ENCODE results near the gene GNAL.

Gene GNAL

DNA sequence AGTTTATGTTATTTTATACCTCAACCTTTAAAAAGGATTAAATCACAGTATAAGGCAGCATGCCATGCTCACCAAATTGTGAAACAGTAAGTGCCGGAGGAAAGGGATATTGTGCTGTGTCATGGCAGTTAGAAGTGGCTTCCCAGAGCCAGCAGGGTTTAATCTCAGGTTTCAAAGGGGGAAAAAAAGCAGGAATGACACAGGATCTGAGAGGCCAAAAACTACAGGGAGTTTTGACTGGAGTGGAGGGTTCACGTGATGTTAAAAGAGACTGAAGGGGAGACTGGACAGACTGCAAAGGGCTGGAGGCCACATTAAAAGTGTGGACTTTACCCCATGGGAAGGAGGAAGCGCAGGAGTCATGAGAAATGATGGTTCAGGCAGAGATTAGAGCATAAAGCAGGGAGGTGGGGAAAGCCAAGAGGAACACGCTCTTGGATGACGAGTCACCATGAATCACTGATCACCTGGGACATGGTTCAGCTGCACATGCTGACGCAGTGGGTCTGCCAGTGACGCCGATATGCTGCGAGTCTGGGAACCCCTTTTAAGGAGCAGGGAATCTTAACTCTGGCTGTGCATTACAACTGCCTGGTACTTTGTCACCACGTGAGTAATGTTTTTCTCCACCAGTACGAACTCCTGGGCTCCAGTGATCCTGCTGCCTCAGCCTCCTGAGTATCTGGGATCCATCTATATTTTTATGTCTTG, 168.3 kb downstream of the GNAL start:
- peak; percentile 99 for DNase-seq

DNA sequence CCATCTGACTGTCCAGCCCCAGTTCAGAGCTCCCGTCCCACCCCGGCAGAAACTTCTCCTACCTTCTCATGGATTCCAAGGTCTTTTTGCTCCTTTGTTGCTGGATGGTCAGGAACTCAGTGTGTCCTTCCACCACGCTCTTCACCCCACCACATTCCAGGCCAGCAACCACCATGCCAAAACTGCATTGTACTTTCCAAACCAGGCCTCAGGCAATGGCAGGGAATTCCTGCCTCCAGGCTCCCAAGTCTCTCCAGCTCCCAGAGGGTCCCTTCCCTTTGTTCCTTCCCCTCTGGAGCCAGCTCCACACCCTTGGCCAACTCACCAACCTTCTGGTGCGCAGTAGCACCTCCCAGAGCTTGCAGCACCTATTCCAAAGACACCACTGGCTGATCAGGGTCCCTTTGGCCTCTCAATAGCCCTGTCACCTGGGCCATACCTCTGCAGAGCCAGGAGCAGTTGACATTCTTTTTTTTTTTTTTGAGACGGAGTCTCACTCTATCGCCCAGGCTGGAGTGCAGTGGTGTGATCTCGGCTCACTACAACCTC, 170.3 kb downstream of the GNAL start:
- DNase-seq: no peak

DNA sequence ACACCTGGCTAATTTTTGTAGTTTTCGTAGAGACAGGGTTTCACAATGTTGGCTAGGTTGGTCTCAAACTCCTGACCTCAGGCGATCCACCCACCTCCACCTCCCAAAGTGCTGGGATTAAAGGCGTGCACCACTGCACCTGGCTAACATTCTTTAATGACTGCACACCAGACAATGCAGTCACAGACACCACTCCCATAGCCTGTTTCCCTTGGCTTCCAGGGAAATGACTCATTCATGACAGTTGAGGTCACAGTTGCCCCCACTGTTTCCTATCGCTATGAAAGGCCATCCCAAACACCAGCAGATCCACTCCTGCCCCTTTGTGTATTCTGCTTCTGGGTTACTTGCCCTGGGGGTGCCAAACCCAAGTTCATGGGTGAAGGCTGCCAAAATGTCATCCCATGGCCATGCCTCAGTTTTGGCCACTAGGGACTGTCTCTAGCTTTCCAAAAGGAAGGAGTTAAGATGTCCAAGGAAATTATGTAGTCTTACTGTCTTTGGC, 170.9 kb downstream of the GNAL start:
- peak; percentile 76 for DNase-seq

DNA sequence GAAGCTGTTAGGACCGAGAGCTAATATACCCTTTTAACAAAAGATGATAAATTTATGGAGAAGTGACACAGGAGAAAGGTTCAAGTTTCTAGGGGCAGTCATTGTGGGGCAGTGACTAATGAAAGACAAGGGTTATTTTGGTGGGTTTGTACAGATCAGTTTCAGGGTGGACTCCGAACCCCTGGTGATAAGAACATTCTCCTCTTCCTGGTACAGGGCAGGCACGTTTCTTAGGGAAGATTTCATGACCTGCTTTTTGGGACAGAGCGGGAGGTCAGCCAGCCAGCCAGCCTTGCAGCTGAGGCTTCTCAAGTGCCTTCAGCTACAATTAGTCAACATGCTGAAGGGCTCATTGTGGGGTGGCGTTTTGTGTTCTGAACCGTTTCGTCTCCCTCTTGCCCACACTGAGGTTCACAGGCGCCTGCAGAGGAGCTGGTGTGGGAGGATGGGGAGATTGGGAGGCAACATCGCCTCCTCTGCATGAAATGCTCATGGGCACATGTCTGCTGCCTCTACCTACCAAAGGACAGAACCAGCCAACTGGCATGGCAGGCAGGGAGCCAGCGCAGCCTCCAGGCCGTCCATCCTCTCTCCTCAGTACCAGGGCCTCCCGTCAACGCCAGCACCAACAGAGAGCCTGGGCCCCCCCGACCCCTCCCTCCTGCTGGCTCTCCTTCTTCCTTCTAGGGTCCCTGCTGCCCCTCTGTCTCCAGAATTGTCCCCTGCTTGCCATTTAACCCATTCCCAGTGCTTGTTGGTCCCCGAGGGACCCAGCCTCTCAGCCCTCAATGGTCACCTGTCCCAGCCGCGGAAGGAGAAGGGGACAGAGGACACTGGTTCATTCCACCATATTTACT, 171.8 kb downstream of the GNAL start:
- no peak for DNase-seq

DNA sequence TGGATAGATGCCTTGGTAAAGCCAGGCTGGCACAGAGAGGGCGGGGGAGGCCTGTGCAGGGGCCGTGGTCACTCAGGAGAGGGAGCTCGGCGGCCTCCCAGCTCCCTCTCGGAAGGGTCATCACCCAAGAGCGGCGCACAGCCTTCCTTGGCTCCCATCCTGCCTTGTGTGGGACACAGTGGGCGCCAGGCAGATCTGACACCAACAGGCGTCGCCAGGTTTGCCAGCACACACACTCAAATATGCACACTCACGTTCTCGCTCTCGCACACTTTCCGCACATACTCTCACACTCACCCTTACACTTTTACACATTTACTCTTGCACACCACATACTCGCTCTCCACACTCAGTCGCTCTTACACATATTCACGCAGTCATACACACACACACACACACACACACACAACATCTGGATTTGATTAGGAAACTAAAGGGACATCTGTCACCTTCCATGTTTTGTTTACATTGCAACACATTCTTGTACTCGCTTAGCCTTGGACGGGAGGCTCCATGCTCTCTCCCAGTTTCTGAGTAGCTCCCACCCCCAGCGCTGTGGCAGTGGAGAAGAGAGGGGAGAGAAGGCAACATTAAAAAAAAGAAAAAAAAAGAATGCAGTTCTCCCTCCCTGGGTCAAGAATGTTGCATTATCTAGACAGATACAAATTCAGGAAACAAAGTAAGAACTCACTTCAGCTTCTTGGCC, 172.7 kb downstream of the GNAL start:
- DNase-seq: no peak

DNA sequence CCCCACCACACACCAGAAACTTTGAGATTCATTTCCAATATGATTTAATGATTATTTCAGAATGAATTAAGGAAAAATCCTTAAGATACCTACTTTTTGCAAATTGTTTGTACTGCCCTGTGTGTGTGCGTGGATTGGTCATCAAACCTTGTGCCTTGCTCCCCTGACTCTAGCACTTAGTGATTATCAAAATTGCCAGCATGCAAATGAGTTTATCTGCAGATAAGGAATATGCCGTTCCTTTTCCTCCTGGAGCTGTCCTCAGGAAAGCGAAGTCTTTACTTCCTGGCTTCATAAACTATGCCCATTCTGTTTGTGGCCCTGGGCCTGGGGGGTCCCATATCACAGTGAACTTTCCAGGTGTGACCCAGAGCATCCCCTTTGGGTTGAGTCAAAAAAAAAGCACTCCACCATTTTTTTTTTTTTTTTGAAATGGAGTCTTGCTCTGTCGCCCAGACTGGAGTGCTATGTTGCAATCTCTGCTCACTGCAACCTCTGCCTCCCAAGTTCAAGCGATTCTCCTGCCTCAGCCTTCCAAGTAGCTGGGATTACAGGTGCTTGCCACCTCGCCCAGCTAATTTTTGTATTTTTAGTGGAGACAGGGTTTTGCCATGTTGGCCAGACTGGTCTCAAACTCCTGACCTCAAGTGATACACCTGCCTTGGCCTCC, 173.5 kb downstream of the GNAL start:
- DNase-seq: no peak

DNA sequence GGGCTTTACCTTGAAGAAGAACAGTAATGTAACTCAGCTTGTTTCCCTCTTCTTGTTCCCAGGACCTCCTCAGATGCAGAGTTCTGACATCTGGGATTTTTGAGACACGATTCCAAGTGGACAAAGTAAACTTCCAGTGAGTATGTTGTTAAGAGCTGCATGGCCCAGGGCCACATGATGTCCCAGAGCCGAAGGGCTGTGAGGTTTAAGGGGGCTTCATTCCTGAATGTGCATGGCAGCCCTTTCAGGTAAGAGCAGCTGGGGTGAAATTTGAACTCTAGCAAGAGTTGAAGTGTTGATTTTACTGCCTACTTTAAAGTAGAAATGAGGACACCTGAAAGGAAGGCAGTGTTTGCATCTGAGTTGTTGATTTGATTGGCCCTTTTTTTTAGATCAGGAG, 175.4 kb downstream of the GNAL start:
- no peak for DNase-seq

DNA sequence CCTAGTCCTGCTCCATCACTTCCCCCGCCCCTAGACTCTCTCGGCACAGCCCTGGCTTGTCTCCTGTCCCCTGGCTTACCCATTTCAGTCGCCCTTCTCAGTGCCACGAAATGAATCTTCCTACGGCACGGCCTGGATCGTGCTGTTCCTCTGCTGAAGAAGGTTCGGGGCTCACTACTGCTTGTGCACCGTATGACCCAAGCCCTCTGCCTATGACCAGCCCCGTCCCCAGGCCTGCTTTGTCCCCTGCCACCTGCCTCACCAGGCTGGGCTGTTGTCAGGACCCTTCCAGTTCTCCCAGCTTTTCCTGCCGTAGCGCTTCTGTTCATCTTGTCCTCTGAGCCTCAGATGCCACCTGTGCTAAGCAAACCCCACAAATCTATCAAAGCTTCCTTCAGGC, 176.0 kb downstream of the GNAL start:
- no peak for DNase-seq

DNA sequence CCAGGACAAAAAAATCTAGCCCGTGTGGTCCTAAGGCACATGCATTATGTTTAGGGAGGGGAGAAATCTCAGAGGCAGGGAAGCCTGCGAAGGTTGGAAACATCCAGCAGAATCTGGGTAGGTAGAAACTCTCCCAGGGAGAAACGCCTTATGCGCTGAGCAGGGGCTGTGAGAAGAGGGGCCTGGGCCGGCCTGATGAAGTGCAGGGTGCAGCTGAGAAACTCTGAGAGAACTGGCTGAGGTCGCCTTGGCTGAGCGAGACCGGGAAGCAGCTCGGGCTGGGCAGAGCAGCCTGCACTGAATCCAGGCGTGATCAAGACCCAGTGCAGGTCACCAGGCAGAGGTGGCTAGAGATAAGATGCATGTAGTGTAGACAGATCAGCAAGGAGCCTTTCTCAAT, 177.3 kb downstream of the GNAL start:
- DNase-seq: no peak

DNA sequence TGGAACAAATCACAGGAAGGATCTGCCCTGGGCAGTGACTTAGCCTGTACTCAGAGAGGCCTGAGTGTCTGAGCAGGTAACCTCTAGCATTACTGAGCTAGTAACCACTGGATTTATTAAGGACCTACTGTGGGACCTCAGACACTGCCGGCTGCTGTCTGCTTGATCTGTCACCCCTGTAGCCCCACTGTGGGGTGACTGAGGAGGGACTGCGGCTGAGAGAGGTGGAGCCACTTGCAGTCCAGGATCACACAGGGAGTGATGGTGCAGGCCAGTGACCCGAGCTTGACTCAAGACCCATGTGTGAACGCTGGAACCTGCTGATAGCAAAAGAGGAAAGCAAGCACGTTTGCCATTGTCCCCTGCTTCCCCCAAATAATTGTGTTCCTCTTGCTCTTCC, 177.7 kb downstream of the GNAL start:
- DNase-seq: no peak

DNA sequence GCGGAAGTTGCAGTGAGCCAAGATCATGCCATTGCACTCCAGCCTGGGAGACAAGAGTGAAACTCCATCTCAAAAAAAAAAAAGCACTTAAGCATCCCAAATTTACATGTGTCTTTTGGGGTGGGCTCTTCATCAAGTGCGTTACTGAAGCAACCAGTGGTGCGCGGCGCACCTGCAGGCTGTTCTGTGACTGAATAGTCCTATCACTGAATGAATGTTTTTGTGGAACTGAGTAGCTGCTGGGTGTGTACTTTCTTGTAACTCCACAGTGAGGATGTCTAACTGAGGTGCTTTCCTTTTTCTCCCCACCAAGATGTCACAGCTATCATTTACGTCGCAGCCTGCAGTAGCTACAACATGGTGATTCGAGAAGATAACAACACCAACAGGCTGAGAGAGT, 179.2 kb downstream of the GNAL start:
- DNase-seq: no peak

DNA sequence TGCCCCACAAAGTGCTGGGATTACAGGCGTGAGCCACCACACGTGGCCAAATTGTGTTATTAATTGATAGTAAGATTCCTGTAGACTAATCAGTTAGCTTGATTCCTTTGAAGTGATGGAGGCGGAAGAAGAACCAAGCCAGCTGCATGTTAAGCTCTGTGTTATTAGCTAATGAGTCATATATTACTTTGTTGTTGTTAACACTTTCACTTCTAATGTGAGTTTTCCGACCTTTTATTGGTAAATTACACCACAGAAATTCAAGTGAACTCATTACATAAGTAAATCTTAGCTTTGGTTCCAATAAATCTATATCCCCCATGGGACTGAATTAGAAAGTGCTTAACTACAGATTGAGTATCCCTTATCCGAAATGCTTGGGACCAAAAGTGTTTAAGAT, 182.4 kb downstream of the GNAL start:
- no peak for DNase-seq

DNA sequence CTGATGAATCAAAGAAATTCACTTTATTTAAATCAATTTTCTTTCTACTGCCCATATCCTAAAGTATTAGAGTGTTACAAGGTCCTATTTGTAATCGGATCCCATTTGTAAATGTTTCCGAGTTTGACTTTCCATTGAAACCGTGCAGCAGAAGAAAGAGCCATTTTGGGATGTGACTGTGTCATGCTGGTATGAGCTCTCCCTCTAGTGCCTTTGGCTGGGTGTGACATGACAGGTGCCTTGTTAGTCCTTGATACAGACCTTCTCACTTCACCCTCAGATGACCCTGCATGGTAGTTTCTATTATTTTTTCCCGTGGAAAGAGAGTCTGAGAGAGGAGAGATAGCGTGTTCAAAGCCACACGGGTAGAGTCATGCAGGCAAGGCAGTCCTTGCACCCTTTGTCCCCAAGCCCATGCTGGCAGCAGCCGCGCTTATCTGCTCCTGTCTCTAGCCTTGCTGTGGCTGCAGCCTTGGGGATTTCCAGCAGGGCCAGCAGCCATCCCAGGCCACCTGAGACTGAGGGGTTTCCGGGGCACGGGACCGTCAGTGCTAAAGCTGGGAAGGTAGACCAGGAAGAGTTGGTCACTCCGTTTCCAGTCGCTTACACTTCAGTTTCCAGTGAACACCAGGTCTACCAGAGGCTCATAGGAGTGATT, 183.5 kb downstream of the GNAL start:
- DNase-seq: peak; percentile 88

DNA sequence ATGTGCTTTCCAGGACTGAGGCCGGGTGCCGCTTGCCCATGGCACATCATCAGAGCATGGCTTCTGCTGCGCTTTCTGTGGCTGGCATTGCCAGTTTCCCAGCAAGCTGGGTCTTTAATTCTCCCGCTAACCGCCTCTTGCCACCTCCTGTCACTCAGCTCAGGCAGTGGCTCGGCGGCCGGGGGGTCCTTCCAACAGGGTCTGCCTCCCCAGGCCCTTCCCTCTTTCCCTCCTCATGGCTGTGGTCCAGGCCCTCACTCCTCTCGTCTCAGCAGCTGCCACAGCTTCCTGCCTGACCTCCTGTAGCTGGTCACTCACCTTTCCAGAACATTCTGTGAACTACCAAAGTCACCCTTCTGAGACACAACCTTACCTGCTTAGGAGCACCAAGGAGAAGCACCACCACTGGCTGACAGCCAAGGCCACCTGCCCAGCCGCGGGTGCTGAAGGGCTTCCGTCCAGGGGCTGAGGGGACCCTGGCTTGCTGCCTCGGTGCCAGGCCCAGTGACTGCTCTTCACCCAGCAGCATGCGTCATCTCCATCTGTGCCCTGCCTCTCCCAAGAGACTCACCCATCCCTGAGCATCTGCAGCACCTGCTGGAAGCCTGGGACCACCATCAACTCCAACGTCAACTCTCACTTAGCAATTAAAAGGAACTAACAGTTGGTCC, 184.7 kb downstream of the GNAL start:
- DNase-seq: no peak

DNA sequence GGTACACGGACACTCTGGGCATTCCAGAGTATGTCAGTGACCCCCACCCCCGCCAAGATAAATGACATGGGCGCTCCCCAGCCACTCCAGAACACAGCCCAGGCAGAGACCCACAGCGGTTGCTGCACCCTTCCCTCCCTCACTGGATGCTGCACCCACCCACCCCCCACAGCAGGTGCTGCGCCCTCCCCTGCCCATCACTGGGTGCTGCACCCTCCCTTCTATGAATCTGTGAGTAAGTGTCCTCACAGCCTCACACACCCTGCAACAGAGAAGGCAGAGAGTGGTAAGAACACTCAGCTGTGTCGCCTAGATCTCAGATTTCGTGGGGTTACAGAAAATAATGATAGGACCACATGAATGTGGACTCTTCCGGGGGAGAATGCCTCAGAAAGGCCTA, 185.6 kb downstream of the GNAL start:
- DNase-seq: no peak

DNA sequence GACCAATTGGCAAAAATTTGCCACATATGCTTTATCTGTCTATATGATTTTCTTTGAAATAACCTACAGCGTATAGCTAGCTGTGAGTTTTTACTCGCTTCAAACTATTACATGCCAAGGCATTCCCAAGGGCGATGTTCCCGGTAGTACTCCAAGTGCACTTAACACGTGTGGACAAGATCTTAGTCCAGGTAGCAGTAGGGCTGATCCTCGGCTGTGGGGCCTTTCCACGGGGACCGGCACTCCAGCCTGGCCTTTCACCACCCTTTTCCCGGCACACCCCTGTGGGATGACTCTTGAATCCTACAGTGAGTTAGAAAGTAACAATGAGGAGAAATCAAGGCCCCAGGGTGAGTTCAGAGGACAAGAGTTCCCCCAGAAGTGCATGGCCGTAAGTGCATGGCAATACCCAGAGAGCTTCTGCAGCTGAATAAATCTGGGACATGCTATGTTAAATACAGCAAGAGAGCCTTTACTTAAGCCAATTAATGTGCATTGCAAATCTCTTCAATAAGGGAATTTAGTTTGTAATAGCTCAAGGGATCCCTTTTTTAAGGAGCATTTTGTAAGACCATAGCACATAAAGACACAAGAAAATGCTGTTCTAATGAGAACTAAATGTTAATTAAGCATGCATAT, 188.6 kb downstream of the GNAL start:
- no peak for DNase-seq

DNA sequence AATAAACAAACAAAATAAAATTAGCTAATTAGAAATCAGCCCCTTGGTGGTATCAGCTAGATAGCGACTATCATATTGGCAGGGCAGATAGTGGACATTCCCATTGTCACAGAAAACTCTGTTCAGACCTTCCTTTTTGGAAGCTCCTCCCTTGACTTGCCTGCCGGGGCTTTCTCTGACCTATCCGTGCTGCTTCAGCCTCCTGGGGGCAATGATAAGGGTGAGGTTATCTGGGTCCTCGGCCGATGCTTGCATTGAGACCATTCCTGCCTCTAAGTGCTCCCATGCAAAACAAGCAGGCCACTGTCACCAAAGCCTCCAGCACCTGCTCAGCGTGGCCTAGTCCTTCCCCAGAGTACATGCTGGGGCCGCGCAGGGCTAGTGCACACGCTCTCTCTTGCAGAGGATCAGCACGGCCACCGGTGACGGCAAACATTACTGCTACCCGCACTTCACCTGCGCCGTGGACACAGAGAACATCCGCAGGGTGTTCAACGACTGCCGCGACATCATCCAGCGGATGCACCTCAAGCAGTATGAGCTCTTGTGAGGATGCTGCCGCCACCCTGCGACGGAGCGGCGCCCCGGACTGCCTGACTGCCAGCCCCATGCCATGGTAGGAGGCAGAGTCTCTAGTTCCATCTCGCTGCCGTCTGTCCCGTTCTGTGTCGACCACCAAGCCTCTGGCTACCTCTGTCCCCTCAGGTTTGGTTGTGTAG, 191.7 kb downstream of the GNAL start:
- peak; percentile 77 for DNase-seq

DNA sequence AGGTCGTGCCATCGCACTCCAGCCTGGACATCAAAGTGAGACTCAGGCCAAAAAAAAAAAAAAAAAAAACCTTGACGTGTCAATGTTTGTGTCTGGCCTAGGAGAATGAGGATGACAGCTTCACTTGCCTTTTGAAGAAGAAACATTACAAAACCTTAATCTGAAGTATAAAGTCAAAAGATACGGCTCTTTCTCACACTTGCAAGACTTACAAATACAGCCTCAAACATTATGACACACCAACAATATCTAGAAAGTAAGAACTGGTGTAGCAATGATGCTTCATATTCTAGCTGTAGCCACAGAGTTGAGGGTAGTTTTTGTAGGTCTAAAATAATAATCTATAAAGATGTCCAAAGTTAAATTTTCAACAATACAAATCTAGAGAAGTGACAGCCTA, 193.6 kb downstream of the GNAL start:
- DNase-seq: no peak

DNA sequence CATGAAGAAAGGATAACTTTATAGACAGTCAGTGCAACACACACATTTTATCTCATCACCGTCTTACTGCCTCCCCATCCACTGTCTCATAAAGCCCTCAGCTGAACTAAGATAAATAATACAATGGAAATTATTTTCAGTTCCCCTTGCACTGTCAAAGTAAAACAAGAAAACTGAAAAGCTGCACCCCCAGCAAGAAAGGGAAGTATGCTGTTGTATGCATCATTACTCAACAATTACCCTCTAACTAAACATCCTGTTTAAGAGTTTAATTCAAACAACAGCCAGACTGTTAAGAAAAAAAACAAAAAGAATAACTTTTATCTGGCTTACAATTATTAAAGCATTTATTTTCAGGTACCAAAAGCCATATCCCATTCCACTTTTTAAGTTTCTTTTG, 194.1 kb downstream of the GNAL start:
- no peak for DNase-seq

DNA sequence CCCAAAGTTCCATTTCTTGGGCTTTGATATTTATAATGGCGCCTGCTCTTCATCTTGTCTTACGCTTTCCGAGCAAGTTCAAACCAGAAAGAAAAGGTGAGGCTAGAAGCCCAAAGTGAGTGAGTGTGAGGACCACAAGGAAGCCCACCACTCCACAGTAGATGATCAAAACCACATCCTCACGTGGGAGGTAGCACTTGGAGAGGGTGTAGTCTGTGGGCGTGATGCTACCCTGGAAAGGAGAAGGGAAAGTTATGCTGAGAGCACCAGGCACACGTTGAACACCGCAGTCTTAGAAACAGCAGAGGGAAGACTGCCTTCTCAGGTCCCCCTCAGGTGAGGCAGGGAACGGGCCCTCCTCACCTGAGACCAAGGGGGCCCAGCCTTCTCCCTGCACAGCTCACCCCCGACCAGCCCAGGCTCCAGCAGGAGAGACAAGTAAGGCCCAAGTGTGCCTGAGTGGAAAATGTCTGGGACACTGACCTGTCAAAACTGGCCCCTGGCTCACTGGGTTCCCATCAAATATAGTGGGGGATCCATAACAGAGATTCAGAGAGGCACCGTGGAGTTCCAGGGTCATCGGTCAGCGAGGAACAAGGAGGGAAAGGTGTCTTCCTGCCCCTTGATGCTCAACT, 195.4 kb downstream of the GNAL start:
- DNase-seq: no peak
